NCI-H1105 (cell line): ENCODE results near the gene ROR2.

Source experiments
- DNase-seq: peaks from one replicate; lab custom pipeline; 2025; lab: John Stamatoyannopoulos, UW

Gene ROR2

DNA sequence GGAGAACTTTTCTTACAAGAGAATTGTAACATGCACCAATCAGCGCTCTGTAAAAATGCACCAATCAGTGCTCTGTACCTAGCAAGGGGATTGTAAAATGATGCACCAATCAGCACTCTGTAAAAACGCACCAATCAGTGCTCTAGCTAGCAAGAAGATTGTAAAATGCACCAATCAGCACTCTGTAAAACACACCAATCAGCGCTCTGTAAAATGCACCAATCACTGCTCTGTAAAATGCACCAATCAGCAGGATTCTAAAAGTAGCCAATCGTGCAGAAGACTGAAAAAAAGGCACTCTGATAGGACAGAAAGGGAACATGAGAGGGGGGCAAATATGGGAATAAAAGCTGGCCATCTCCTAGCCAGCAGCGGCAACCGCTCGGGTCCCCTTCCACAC, 233.2 kb downstream of the ROR2 start:
- no peak for DNase-seq

DNA sequence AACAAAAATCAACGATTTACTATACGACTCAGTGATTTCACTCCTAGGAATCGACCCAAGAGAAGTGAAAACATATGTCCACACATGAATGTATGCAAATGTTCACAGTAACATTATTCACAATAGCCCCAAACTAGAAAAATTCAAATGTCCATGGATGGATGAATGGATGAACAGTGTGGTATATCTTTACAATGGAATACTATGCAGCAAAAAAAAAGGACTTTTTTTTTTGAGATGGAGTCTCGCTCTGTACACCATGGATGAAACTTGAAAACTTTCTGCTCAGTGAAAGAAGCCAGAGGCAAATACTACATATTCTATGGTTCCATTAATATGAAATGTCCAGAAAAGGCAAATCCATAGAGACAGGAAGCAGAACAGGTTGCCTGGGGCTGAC, 233.8 kb downstream of the ROR2 start:
- no peak for DNase-seq

DNA sequence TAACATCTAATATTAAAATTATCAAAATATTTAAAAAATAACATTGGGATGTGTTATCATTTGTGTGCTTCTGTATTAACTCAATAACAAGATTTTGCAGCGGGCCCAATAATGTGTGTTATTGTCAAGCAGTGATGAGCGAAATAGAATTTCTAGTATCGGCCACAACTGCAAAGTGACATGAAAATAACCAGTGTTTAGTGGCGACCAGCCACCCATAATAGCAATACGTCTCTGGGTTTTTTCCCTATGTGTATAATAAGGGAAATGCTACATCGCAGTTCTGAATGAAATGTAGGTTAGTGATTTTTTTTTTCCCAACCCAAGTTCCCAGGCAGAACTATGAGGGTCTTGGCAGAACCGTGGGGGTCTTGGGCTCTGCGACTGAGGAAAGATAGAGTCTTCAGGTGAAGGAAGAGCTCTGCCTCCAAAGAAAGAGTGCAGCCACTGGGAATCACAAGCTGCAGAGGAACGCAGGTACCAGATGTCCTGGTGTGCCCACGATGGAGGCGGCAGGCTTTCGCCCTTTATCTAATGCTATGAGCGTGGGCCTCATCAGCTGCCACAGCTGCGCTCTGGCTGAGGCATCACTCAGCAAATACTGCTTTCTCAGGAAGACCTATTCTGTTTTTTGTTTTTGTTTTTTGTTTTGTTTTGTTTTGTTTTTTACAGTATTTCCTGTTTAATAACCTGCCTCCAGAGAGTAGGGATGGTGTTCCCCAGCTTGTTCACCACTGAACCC, 235.0 kb downstream of the ROR2 start:
- no peak for DNase-seq

DNA sequence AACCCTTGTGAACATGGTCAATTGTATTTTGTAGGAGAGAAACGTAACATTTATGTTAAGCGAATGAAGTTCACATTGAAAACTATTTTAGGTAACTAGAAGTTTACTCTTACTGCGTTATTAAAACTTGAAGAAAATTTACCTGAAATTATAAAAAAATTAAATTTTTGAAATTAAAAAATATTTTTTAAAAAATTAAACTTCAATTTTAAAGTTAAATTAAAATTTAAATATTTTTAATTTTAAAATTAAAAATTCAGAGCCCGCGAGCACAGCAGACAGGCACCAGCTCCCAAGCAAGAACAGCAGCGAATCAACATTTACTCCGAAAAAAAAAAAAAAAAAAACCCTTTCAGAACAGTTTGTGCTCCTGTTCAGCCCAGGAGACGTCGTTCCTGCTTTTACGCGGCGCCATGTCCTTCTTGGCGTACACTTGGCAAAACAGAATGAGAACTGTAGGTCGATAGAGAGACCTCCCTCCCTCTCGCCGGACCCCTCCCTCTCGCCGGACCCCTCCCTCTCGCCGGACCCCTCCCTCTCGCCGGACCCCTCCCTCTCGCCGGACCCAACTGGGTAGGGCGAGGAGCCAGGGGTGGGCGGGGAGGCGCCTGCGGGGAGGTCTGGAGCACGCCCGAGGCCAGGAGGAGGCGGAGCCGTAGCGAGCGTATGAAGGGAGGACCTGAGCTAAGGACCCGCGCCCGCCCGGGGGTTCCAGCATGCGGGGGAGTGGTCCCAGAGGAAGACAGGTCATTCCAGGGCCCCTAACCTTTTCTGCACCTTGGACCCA, 235.8 kb downstream of the ROR2 start:
- no peak for DNase-seq

DNA sequence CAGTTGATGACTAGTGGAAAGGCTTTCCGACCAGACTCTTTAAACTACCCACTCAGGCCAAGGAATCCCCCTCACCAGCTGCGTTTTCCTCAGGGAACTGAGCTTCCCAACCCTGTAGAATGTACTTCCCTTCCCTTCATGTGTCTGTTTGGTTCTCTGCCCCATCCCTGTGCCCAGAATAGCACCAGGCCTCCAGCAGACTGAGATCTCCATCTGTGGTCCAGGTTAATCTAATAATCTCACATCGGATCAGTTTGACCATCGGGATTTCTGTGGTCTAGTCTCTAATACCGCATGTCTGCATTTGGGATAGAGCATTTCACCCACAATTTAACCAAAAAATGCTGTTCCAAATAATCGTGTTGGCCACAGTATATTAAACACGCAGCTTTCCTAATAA, 237.2 kb downstream of the ROR2 start:
- DNase-seq: no peak

DNA sequence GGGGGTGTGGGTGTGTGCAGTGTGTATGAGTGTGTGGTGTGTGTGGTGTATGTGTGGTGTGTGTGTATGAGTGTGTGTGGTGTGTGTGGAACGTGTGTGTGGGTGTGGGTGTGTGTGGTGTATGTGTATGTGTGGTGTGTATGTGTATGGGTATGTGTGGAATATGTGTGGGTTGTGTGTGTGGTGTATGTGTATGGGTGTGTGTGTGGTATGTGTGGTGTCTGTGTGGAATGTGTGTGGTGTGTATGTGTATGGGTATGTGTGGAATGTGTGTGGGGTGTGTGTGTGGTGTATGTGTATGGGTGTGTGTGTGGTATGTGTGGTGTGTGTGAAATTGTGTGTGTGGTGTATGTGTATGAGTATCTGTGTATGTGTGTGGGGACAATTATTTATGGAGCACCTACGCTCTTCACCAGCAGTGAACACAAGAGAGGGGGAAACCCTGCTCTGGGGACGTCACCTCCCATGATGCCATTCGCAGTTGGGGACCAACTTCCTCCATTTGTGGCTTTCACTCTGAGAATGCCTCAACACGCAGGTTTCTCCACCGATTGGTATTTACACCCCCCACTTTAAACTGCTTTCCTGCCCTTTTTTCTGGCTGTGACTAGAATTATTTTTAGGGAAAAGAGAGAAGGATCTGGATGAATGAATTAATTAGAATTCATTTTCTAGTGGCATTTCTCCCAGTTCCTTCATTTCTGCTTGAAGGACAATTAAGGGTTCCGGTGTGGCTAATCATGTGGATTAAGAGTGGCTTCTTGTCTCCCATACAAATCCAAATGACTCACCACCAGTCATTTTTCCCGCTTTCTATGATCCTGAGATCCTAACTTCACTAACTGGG, 238.1 kb downstream of the ROR2 start:
- no peak for DNase-seq

DNA sequence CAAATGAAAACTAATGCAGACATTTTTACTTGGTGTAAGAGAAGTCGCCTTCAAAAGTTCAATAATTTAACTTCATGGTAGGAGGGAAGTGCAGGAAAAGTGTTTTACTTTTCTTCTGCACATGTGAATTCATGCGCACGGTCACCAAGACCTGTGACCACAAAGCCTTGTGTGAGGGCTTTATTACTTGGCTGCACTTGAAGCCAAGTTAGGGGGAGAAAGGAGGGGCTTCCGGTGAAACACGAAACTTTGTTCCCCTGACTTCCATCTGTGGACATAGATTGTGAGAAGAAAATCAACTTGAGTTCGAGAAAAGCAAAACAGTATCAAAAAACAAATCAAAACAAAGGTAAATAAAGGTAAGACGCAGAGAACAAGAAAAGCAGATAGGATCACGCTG, 239.9 kb downstream of the ROR2 start:
- no peak for DNase-seq

DNA sequence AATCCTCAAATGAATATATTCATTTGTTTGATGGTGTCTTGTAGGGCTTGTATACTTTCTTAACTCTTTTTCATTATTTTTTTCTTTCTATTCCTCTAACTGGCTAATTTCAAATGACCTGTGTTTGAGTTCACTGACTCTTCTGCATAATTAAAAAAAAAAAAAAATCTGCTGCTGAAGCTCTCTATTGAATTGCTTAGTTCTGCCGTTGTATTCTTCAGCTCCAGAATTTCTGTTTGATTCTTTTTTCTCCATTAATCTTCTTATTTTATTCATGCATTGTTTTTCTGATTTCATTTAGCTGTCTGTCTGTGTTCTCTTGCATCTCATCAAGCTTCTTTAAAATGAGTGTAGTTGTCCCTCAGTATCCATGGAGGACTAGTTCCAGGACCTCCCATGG, 244.6 kb downstream of the ROR2 start:
- DNase-seq: no peak

DNA sequence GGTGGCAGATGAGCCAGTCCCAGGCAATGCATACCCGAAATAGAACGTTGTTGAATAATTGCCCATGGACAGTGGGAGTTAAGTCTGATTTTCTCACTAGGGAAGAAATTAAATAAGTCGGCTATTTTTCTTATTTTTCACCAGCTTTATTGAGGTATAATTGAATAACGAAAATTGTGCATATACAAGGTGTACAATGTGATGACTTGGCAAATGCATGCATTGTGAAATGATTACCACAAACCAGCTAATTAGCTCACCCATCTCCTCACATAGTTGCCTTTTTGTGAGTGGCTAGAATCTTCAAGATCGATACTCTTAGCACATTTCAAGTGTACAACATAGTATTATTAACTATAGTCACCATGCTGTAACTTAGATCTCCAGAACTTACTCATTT, 249.6 kb downstream of the ROR2 start:
- DNase-seq: no peak

DNA sequence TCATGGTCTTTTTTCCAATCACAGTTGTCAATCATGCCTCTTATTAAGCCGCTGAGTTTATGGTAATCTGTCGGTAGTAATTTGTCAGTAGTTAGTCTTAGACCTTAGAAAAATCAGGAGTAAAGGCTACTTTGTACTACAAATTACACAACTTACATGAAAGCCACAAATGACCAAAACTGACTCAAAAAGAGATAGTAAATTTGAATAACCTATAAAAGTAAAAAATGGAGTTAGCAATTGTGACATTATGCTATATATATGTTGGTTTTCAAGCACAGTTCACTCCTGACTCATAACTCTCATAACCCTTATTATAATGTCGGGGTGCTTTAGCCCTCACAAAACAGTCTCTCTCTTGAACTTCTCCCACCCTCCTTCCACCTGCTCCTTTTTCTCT, 251.8 kb downstream of the ROR2 start:
- DNase-seq: no peak

DNA sequence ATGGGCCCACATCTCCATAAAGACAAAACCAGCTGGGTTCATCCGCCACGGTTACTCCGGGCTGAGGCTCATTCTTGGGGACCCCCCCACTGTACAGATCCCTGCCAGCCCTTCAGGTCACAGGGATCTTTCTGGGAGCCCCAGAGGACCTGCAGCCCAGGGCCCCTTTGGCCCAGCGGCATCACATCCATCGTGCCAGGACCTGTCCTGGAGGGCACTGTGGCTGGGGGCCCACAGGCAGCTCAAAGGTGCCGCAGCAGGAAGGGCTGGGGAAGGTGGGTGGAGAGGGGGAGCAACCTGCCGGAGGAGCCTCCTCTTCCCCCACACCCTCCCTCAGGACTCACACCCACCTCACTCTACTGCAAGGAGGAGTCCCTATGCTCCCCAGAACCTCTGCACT, 252.8 kb downstream of the ROR2 start:
- no peak for DNase-seq

DNA sequence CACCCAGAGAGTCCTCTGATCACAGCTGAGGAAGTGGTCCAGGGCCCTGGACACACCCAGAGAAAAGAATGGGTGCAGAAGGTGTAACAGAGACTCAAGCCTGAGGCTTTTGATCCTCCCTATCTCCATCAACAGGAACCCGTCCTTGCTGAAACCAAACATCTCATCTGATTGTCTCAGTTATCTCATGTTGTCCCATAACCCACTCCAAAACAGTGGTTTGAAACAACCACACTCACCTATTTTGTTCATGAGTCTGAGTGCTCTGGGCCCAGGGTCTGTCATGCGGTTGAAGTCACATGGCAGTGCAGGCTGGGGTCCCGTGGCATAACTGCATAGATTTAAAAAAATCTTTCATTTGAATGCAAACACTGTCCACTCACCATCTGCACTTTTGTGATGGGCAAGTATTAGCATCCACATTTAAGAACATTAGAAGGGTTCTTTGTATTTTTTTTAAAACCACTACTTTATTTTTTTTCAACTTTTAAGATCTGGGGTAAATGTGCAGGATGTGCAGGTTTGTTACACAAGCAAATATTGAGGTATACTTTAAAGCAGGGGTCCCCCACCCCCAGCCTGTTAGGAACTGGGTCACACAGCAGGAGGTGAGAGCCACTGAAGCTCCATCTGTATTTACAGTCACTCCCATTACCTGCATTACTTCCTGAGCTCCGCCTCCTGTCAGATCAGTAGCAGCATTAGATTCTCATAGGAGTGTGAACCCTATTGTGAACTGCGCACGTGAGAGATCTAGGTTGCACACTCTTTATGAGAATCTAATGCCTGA, 255.8 kb downstream of the ROR2 start:
- no peak for DNase-seq

DNA sequence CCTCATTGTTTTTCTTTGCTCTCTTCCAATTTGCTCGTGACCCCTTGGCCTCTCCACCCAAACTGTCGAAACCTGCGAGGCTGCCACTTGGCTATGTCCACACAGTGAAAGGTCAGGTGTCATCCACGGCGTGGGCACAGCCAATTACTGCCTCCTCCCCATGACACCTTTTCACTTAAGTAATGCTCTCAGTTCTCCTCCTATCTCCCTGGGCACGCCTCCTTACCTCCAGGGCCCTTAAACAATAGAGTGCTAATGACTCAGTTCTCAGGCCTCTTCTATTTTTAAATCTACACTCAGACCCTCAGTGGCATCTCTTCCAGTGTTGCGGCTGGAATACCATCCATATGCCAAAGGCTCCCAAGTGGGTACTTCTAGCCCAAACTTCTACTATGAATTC, 256.8 kb downstream of the ROR2 start:
- no peak for DNase-seq

DNA sequence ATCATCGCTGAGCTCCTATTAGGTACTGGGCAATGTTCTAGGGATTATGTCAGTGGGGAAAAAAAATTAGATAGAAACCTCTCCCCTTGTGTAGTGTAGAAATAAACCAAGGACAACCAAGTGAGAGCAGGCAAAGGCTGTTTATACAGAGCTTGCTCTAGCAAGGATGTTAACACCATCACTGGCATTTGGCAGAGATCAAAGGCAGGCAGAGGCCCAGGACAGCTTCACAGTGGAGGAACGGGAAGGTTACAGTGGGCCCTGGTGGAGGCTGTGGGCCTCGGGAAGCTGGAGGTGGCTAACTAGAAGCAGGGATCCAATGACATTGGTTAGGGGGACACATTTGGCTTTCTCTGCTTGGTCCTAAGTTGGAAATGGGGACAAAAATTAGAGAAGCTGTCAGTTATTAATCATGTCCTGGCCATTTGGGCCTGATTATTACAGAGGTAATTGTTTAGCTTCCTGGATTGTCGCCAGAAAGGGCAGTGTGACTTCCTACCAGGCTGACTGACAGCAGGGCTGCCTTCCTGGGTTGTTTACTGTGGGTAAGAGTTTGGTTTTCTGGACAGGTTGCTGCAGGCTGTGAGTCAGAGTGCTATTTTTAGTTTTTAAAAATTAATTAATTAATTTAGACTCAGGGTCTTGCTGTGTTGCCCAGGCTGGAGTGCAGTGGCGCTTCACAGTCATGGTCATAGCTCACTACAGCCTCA, 259.3 kb downstream of the ROR2 start:
- no peak for DNase-seq

DNA sequence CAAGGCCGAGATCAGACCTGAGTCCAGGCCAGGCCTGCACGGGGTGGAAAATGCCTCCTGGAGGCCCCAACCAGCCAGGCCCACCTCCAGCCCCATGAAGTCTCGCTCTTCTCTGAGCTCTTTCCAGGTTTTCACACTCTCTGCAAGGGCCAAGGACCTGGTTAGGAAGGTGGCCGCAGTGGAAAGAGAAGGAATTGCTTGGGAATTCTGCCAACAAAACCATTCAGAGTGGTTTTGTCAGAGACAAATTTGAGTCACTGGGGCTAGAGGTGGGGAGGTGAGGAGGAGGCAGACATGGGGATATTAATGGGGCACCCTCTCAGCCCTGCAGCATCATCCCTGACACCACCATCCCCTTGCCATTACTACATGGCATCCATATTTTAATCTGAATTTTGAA, 261.0 kb downstream of the ROR2 start:
- no peak for DNase-seq

DNA sequence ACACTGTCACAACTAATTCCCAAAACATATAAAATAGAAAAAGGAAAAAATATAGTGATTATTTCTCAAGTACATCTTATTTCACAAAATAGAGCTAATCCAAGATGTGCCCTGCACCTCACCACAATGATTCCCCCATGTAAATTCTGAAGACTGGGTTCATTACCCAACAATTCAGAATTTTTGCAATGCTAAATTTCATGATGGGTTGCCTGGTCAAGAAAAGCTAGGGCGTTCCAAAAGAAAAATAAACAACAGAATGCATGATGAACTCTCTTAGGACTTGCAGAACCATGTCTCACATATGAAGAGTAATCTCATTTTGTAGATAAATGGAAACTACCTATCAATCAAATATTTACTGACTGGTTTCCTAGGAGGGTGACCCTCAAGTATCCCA, 266.8 kb downstream of the ROR2 start:
- no peak for DNase-seq

DNA sequence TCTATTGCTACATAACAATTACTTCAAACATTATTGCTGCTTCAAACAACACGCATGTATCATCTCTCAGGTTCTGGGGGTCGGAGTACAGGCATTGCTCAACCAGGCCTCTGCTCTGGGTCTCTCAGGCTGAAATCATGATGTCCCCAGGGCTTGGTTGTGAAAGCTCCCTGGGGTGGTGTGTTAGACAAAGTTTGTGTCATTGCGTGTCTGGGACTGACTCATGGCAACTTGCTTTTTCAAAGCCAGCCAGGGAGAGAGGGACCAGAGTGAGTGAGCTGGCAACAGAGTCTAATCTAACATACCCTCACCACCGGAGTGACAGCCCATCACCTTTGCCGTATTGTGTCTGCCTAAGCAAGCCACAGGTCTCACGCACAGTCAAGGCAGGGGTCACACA, 267.2 kb downstream of the ROR2 start:
- DNase-seq: no peak

DNA sequence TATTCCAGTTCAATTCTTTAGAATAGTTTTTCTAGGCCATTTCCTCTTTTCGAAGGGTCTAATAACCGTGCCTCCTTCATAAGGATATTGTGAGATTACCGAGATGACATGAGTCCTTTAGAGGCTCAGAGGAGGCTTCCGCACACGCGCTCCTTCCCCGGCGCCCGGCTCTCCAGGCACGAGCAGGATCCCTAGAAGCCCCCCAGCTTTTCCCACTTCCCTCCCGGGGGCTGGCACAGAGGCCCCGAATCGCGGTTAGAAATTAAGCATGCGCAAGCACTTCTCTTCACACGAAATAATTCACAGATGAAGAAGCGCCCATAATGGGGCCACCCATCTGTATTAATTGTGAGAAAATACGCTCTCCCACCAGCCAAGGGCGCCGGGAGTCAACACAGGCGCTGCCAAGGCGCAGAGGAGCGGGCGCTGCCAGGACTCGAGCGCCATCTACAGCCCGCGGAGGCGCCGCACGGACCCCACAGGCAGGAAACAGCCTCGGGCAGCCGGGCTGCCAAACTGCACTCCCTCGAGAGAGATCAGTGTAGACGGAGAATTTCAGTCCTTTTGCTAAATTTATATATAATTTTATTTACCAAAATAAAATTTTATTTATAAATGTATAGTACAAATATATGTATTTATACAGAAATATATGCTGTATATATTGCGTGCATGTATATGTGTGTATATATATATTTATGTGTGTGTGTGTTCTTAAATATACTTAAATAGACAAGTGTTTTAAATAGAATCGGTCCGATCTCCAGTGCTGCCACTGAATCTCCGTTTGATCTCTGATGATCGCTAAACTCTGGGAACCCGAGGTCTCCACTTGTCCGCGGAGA, 268.3 kb downstream of the ROR2 start:
- DNase-seq: no peak

DNA sequence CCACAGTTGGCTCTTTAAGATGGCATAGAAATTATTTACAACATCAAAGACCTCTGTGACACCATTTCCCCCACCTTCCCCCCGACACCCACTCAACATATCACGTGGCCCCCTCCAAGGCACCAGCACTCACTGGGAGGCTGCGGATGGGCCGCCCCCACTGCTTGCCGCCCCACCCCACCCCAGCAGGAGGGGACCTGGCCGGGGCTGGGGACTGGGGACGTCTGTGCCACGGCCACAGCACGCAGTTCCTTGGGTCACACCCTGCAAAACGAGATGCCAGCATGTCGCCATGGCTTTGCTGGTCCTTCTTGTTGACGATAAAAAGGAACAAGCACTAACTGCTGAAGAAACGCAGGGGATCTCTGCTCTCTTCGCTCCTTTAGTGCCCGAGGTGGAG, 269.0 kb downstream of the ROR2 start:
- no peak for DNase-seq

DNA sequence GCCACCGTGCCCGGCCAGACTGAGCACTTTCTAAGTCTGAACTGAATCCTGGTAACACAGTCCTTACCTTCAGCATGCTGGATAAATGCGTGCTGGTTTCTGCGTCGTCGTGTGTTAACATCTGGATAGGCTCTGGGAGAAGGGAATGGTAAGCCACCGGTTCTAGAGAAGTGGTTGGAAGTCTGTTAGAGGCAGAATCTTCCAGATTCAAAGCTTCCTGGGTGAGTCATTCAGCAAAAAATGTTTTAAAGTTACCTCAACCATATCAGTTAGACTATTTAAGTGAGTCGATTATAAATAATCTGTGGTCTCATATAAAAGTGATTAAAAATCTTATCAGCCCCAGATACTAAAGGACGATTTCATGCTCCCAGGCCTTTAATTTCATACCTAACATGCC, 269.9 kb downstream of the ROR2 start:
- no peak for DNase-seq
